ENCODE data around the gene SERPINA3. TPM values are rescaled to one million over a fixed set of nuclear protein-coding genes. Genes with fewer than 3 reads are reported as not detected.
"Not testable (repeated sequence)": the region's sequence is repeated elsewhere in the genome, so short reads cannot be mapped to it uniquely, and the experiment has no call there.

The SERPINA3 gene
- total RNA-seq (2014; rRNA removed; shearing (Covaris generic)), result 195 and 196 TPM in 2 replicates
- 715 and 825 TPM in 2 replicates for polyA plus RNA-seq (2015; cell fraction: cytosol; rRNA removed)
- polyA plus RNA-seq (2015; cell fraction: nucleus; rRNA removed), result 137 and 158 TPM in 2 replicates

- in situ Hi-C loops (cut with HindIII; ENCODE audit: low pct_unique_long_range_greater_than_20kb, low sequenced_read_pairs), result no loop called here
- peak; percentile 75 for DNase-seq (ENCODE audit: low read depth, low spot score)
Observed at GRCh38 chr14:94612174-94612573, at the start of gene SERPINA3. Gene SERPINA3, plus strand, starts transcription at chr14:94612391. Its CDS starts 2,051 bp downstream, at chr14:94614442.

DNA sequence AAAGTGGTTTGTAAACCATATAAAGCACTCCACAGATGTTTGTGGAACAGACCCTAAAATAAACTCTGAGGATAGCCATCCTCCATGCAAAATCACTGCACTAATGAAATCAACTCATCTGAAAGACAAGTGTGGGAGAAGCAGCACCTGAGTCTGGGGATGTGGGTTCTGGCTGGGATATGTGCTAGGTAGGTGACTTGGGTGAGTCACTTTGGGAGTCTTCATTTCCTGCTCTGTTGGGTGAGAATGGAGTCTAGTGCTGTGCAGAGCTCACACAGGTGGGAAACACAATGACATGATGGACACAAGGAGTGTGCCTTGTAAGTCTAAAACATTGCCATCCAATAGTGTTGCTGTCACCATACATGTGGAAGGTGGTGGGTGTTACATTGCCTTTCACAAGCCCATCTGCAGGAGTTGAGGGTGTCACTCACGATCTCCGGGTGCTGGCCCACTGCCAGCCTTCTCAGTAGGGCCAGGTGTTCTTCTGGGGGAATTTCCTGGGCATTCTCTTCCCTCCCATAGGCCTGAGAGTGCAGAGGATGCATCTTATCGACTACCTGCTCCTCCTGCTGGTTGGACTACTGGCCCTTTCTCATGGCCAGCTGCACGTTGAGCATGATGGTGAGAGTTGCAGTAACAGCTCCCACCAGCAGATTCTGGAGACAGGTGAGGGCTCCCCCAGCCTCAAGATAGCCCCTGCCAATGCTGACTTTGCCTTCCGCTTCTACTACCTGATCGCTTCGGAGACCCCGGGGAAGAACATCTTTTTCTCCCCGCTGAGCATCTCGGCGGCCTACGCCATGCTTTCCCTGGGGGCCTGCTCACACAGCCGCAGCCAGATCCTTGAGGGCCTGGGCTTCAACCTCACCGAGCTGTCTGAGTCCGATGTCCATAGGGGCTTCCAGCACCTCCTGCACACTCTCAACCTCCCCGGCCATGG, 49.0 kb upstream of the SERPINA3 start:
- in situ Hi-C loops (cut with HindIII; ENCODE audit: low pct_unique_long_range_greater_than_20kb, low sequenced_read_pairs), result no loop called here
- DNase-seq (ENCODE audit: low read depth, low spot score), result no peak

GRCh38 chr14:94564381-94564780, 47.8 kb upstream of the SERPINA3 start:
- DNase-seq (ENCODE audit: low read depth, low spot score), result no peak
- in situ Hi-C loops (cut with HindIII; ENCODE audit: low pct_unique_long_range_greater_than_20kb, low sequenced_read_pairs), result no loop called here

GRCh38 chr14:94568186-94568585, 44.0 kb upstream of the SERPINA3 start:
- DNase-seq (ENCODE audit: low read depth, low spot score), result no peak
- in situ Hi-C loops (cut with HindIII; ENCODE audit: low pct_unique_long_range_greater_than_20kb, low sequenced_read_pairs), result no loop called here

- in situ Hi-C loops (cut with HindIII; ENCODE audit: low pct_unique_long_range_greater_than_20kb, low sequenced_read_pairs), result no loop called here
- no peak for DNase-seq (ENCODE audit: low read depth, low spot score)
Observed at GRCh38 chr14:94569381-94570001, 42.7 kb upstream of the SERPINA3 start.

GRCh38 chr14:94570002-94570400, 42.2 kb upstream of the SERPINA3 start:
- no peak for DNase-seq (ENCODE audit: low read depth, low spot score)
- in situ Hi-C loops (cut with HindIII; ENCODE audit: low pct_unique_long_range_greater_than_20kb, low sequenced_read_pairs), result no loop called here

DNA sequence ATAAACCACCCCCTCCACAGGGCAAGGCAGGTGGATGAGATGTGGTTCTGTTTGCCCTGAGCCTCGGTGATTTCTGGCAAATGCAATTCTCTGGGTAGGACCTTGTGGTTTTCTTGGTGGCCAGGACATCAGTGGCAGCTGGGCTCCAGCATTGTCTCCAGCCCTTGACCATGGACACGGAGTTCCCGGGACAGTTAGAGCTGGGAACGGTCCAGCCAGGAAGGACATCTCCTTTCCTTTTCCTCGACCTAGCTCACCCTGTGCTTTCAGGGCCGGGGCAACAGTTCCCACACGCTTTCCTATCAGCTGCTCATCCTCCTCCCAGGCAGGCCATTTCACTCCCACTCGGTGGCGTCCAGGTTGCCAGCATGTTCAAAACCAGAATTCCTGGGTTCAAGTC, 41.8 kb upstream of the SERPINA3 start:
- in situ Hi-C loops (cut with HindIII; ENCODE audit: low pct_unique_long_range_greater_than_20kb, low sequenced_read_pairs), result no loop called here
- DNase-seq (ENCODE audit: low read depth, low spot score), result no peak

GRCh38 chr14:94571395-94571794, 40.8 kb upstream of the SERPINA3 start:
- in situ Hi-C loops (cut with HindIII; ENCODE audit: low pct_unique_long_range_greater_than_20kb, low sequenced_read_pairs), result no loop called here
- DNase-seq (ENCODE audit: low read depth, low spot score), result no peak

GRCh38 chr14:94571950-94572349, 40.2 kb upstream of the SERPINA3 start:
- in situ Hi-C loops (cut with HindIII; ENCODE audit: low pct_unique_long_range_greater_than_20kb, low sequenced_read_pairs), result no loop called here
- DNase-seq (ENCODE audit: low read depth, low spot score), result no peak

DNA sequence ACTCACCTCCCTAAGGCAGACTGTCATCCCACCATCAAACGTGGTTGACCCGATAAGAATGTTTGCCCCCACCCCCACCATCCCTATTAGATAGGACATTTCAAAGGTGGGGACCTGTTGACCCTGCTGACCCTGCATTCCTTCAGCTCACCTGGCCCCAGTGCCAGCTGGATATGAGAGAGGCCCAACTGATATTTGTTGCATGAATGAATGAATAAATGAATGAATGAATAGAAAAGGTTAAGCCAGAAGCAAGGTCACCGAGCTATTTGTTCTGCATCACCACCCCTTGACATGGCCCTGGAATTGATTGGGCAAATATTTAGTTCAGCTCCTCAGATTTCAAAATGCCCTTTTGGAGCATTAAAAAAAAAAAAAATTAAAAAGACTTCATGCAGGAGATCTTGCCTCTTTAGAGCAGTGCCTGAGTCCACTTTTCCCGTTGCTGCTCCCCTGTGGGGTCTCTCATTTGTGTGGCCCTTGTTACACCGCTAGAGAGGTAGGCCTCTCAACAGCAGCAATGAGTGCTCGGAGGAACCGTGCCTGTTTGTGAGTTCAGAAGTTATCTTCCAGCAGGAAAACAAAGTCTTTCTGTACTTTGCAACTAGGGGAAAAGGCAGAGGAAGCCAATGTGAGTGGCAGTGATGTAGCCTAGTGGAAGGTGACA, 39.4 kb upstream of the SERPINA3 start:
- no peak for DNase-seq (ENCODE audit: low read depth, low spot score)
- in situ Hi-C loops (cut with HindIII; ENCODE audit: low pct_unique_long_range_greater_than_20kb, low sequenced_read_pairs), result no loop called here

DNA sequence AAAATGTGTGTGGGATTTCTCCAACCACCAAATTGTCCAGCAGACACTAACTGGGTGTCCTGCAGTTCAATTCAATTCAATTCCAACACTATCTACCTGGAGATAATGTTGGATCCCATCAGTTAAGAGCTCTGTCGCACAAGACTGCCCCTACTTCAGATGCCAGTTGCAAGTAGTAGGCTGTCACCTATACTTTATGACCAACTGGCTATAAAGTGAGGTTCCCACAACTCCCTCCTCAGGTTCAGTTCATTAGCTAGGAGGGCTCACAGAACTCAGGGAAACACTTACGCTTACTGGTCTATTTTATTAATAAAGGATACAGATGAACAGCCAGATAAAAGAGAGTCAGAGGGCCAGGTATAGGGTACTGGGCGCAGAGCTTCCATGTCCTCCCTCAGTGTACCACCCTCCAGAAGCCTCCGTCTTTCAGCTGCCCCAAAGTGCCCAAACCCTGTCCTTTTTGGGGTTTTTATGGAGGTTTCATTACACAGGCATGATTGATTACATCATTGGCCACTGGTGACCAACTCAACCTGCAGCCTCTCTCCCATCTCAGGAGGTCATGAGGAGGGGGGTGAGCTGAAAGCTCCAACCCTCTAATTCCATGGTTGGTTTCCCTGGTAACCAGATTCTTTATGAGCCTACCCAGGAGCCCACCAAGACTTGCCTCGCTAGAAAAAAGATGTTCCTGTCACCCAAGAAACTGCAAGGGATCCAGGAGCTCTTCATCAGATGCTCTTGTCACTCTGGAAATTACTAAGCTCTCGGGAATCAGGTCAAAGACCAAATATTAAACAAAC, 38.5 kb upstream of the SERPINA3 start:
- DNase-seq (ENCODE audit: low read depth, low spot score), result no peak
- in situ Hi-C loops (cut with HindIII; ENCODE audit: low pct_unique_long_range_greater_than_20kb, low sequenced_read_pairs), result no loop called here

- in situ Hi-C loops (cut with HindIII; ENCODE audit: low pct_unique_long_range_greater_than_20kb, low sequenced_read_pairs), result no loop called here
- no peak for DNase-seq (ENCODE audit: low read depth, low spot score)
Observed at GRCh38 chr14:94574336-94574735, 37.9 kb upstream of the SERPINA3 start.

GRCh38 chr14:94575730-94576585, 36.2 kb upstream of the SERPINA3 start:
- in situ Hi-C loops (cut with HindIII; ENCODE audit: low pct_unique_long_range_greater_than_20kb, low sequenced_read_pairs), result no loop called here
- DNase-seq (ENCODE audit: low read depth, low spot score), result no peak

DNA sequence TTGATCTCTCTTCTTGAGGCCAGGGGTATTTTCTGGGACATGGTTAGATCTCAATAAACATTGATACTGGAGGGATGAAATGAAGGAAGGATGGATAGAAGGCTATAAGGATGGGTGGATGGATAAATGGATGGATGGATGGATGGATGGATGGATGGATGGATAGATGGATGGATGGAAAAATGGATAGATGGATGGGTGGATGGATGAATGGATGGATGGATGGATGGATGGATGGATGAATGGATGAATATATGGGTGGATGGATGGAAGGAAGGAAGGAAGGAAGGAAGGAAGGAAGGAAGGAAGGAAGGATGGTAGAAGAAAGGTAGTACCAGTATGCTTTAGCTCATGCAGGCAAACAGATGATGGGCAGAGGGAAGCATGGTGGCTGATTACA, 34.7 kb upstream of the SERPINA3 start:
- DNase-seq (ENCODE audit: low read depth, low spot score); in situ Hi-C loops (cut with HindIII; ENCODE audit: low pct_unique_long_range_greater_than_20kb, low sequenced_read_pairs): not testable (repeated sequence)

- in situ Hi-C loops (cut with HindIII; ENCODE audit: low pct_unique_long_range_greater_than_20kb, low sequenced_read_pairs), result no loop called here
- no peak for DNase-seq (ENCODE audit: low read depth, low spot score)
Observed at GRCh38 chr14:94578712-94579111, 33.5 kb upstream of the SERPINA3 start.

- no peak for DNase-seq (ENCODE audit: low read depth, low spot score)
- in situ Hi-C loops (cut with HindIII; ENCODE audit: low pct_unique_long_range_greater_than_20kb, low sequenced_read_pairs), result no loop called here
Observed at GRCh38 chr14:94581127-94581999, 30.8 kb upstream of the SERPINA3 start, which contains the start of gene SERPINA5. Gene SERPINA5, plus strand, starts transcription at chr14:94581426. Its CDS starts 5,937 bp downstream, at chr14:94587363.
